Mesendoderm (in vitro differentiated cells): ENCODE data around the gene CHD1L.

ENCODE experiments used
- DNase-seq: peaks from one replicate; pipeline ENCODE4 v3.0.0; 2013
- H2AK5ac ChIP-seq: 2 replicates; pipeline ENCODE4 v1.6.1; 2013; ENCODE audit warnings: low read length, inconsistent platforms
- H2BK120ac ChIP-seq: 2 replicates; pipeline ENCODE4 v1.6.1; 2013; ENCODE audit warnings: low read depth, mild to moderate bottlenecking, low read length, moderate library complexity, mixed read lengths
- H2BK15ac ChIP-seq: replicated peaks from 2 replicates; pipeline ENCODE4 v1.6.1; 2013; ENCODE audit warnings: low read depth, mild to moderate bottlenecking, moderate library complexity
- H2BK5ac ChIP-seq: 2 replicates; pipeline ENCODE4 v1.6.1; 2013; ENCODE audit warnings: low read length, inconsistent platforms
- H3K18ac ChIP-seq: 2 replicates; pipeline ENCODE4 v1.6.1; 2013; ENCODE audit warnings: mild to moderate bottlenecking, low read length, mixed read lengths
- H3K23ac ChIP-seq: one replicate; pipeline ENCODE4 v1.6.1; 2013; ENCODE audit warnings: low read length
- H3K27ac ChIP-seq: 2 replicates; pipeline ENCODE4 v1.5.1; 2013; ENCODE audit warnings: low read depth, mild to moderate bottlenecking, inconsistent platforms, low read length, moderate library complexity
- H3K27me3 ChIP-seq: 2 replicates; pipeline ENCODE4 v1.6.1; 2013; ENCODE audit warnings: low read length, control low read depth, mild to moderate bottlenecking, inconsistent platforms; ENCODE audit not compliant: insufficient read depth, poor library complexity
- H3K36me3 ChIP-seq: 2 replicates; pipeline ENCODE4 v1.6.1; 2013; ENCODE audit warnings: low read length, inconsistent platforms; ENCODE audit not compliant: control insufficient read depth, insufficient read depth
- H3K4ac ChIP-seq: one replicate; pipeline ENCODE4 v1.6.1; 2013; ENCODE audit warnings: low read depth, mild to moderate bottlenecking, low read length, moderate library complexity
- H3K4me1 ChIP-seq: 2 replicates; pipeline ENCODE4 v1.6.1; 2013; ENCODE audit warnings: low read depth, low read length, inconsistent platforms; ENCODE audit not compliant: control insufficient read depth
- H3K4me2 ChIP-seq: 2 replicates; pipeline ENCODE4 v1.6.1; 2013; ENCODE audit warnings: low read length
- H3K4me3 ChIP-seq: 2 replicates; pipeline ENCODE4 v1.5.1; 2013; ENCODE audit warnings: mild to moderate bottlenecking, low read length
- H3K56ac ChIP-seq: one replicate; pipeline ENCODE4 v1.6.1; 2013; ENCODE audit warnings: low read length
- H3K79me1 ChIP-seq: 2 replicates; pipeline ENCODE4 v1.6.1; 2013; ENCODE audit warnings: low read length, inconsistent platforms
- H3K79me2 ChIP-seq: 2 replicates; pipeline ENCODE4 v1.6.1; 2013; ENCODE audit warnings: mild to moderate bottlenecking, low read length; ENCODE audit not compliant: control insufficient read depth, insufficient read depth
- H3K9ac ChIP-seq: 2 replicates; pipeline ENCODE4 v1.6.1; 2013; ENCODE audit warnings: low read length, inconsistent platforms
- H4K5ac ChIP-seq: one replicate; pipeline ENCODE4 v1.6.1; 2013; ENCODE audit warnings: low read length
- H4K8ac ChIP-seq: one replicate; pipeline ENCODE4 v1.6.1; 2013; ENCODE audit warnings: low read depth, mild to moderate bottlenecking, control low read depth, low read length, moderate library complexity
- WGBS: extraction: QIAGEN DNeasy Blood & Tissue Kit; methylation state at CpG from one replicate; pipeline ENCODE4 v1.1.7; 2013; ENCODE audit warnings: low lambda C conversion rate, missing lambda C conversion rate; ENCODE audit not compliant: insufficient coverage; ENCODE audit errors: extremely low coverage; 5-methylcytosine and 5-hydroxymethylcytosine counted together

Gene CHD1L

GRCh38 chr1:147264158-147264768 is 21.8 kb downstream of the CHD1L start:
- Histone ChIP-seq H2BK120ac (no peak overlapping the region), H2AK5ac (no peak overlapping the region), H3K4ac (no peak overlapping the region), H3K23ac (no peak overlapping the region), H3K4me2 (no peak overlapping the region), H3K27ac (no peak overlapping the region), H3K79me2 (no peaks in the 10 kb centered on the region), H3K36me3 (peaks cover 1% of the 10 kb centered on the region), H2BK15ac (no peak overlapping the region), H3K27me3 (no peaks in the 10 kb centered on the region), H3K79me1 (no peaks in the 10 kb centered on the region), H3K9ac (no peak overlapping the region), H3K56ac (no peak overlapping the region), H3K4me1 (no peaks in the 10 kb centered on the region), H4K5ac (no peak overlapping the region), H4K8ac (no peak overlapping the region), H2BK5ac (no peak overlapping the region), H3K4me3 (no peak overlapping the region), H3K18ac (no peak overlapping the region)
- WGBS: no CpG with 5 or more reads among the region's 3 CpGs
- no peak for DNase-seq

GRCh38 chr1:147266381-147266780 is 23.9 kb downstream of the CHD1L start:
- no CpG with 5 or more reads among the region's 5 CpGs for WGBS
- no peaks in the 10 kb centered on the region for H3K36me3 ChIP-seq

GRCh38 chr1:147267711-147268110 is 25.2 kb downstream of the CHD1L start:
- Histone ChIP-seq H2BK5ac (no peak overlapping the region), H3K79me2 (no peaks in the 10 kb centered on the region), H4K5ac (no peak overlapping the region), H3K23ac (no peak overlapping the region), H3K36me3 (no peaks in the 10 kb centered on the region), H3K4me2 (no peak overlapping the region), H3K79me1 (no peaks in the 10 kb centered on the region), H3K56ac (no peak overlapping the region), H3K18ac (no peak overlapping the region), H2AK5ac (no peak overlapping the region), H3K4me3 (no peak overlapping the region), H3K27ac (no peak overlapping the region), H3K4me1 (no peaks in the 10 kb centered on the region), H2BK15ac (no peak overlapping the region), H3K4ac (no peak overlapping the region), H3K27me3 (no peaks in the 10 kb centered on the region), H4K8ac (no peak overlapping the region), H2BK120ac (no peak overlapping the region), H3K9ac (no peak overlapping the region)
- DNase-seq: no peak
- no CpG with 5 or more reads among the region's 4 CpGs for WGBS

More at GRCh38 chr1:147266381-147266780, 23.9 kb downstream of the CHD1L start:
- H2BK5ac ChIP-seq: no peak overlapping the region
- no peaks in the 10 kb centered on the region for H3K4me1 ChIP-seq
- H3K27ac ChIP-seq: no peak overlapping the region
- no peak overlapping the region for H2BK120ac ChIP-seq
- H4K8ac ChIP-seq: no peak overlapping the region
- H3K9ac ChIP-seq: no peak overlapping the region
- H3K79me2 ChIP-seq: no peaks in the 10 kb centered on the region
- no peak overlapping the region for H3K18ac ChIP-seq
- no peak overlapping the region for H4K5ac ChIP-seq
- no peak overlapping the region for H3K4me2 ChIP-seq
- H3K23ac ChIP-seq: no peak overlapping the region
- no peak overlapping the region for H2BK15ac ChIP-seq
- H3K27me3 ChIP-seq: no peaks in the 10 kb centered on the region
- no peak overlapping the region for H3K4me3 ChIP-seq
- no peaks in the 10 kb centered on the region for H3K79me1 ChIP-seq
- no peak for DNase-seq
- no peak overlapping the region for H3K4ac ChIP-seq
- H3K56ac ChIP-seq: no peak overlapping the region
- no peak overlapping the region for H2AK5ac ChIP-seq

GRCh38 chr1:147270721-147271120 is 28.2 kb downstream of the CHD1L start:
- no CpG with 5 or more reads among the region's 2 CpGs for WGBS
- Histone ChIP-seq H3K4me3 (no peak overlapping the region), H3K79me2 (no peaks in the 10 kb centered on the region), H3K4ac (no peak overlapping the region), H2AK5ac (no peak overlapping the region), H3K56ac (no peak overlapping the region), H3K79me1 (no peaks in the 10 kb centered on the region), H2BK120ac (no peak overlapping the region), H3K27me3 (no peaks in the 10 kb centered on the region), H3K4me2 (no peak overlapping the region), H4K8ac (no peak overlapping the region), H2BK15ac (no peak overlapping the region), H3K4me1 (no peaks in the 10 kb centered on the region), H3K9ac (no peak overlapping the region), H3K23ac (no peak overlapping the region), H3K18ac (no peak overlapping the region), H3K27ac (no peak overlapping the region), H2BK5ac (no peak overlapping the region), H4K5ac (no peak overlapping the region), H3K36me3 (peaks cover 4% of the 10 kb centered on the region)
- DNase-seq: no peak

GRCh38 chr1:147272042-147272441 is 29.6 kb downstream of the CHD1L start:
- Histone ChIP-seq H3K4ac (no peak overlapping the region), H3K79me2 (no peaks in the 10 kb centered on the region), H2BK120ac (no peak overlapping the region), H4K5ac (no peak overlapping the region), H3K4me3 (no peak overlapping the region), H2BK5ac (no peak overlapping the region), H3K4me1 (no peaks in the 10 kb centered on the region), H3K23ac (no peak overlapping the region), H3K18ac (no peak overlapping the region), H3K9ac (no peak overlapping the region), H3K4me2 (no peak overlapping the region), H3K27me3 (no peaks in the 10 kb centered on the region), H2AK5ac (no peak overlapping the region), H3K36me3 (peaks cover 7% of the 10 kb centered on the region), H3K56ac (no peak overlapping the region), H3K27ac (no peak overlapping the region), H2BK15ac (no peak overlapping the region), H3K79me1 (no peaks in the 10 kb centered on the region), H4K8ac (no peak overlapping the region)
- no CpG with 5 or more reads among the region's 3 CpGs for WGBS
- DNase-seq: no peak
